Natural killer cell (primary cell): Measurements from ENCODE around the gene FGR. TPM values are rescaled to one million over a fixed set of nuclear protein-coding genes. Genes with fewer than 3 reads are reported as not detected.

Experiments
- ATAC-seq, 3 donors: fragments of 150-1000 bp in 2 of 3; fragments of 200-7000 bp in 1 of 3; cut with Tn5 transposase; 1 replicate in 1 of 3; 2 replicates in 2 of 3; pipeline ENCODE4 v1.10.0; 2021; ENCODE audit warnings: mild to moderate bottlenecking in 2 of 3, moderate library complexity in 2 of 3
- DNase-seq, 2 donors: peaks; one replicate each; pipeline versions ENCODE4 v3.0.0 to v3.0.0-alpha.2; 2013 to 2021; ENCODE audit warnings: mixed read lengths in 1 of 2
- H3K27ac ChIP-seq: one replicate; pipeline ENCODE4 v1.5.1; 2013; ENCODE audit warnings: mild to moderate bottlenecking, low read length
- H3K27me3 ChIP-seq: one replicate; pipeline ENCODE4 v1.6.1; 2013; ENCODE audit warnings: low read length; ENCODE audit not compliant: control insufficient read depth, insufficient read depth
- H3K36me3 ChIP-seq: one replicate; pipeline ENCODE4 v1.6.1; 2013; ENCODE audit warnings: low read length; ENCODE audit not compliant: control insufficient read depth, insufficient read depth
- H3K4me1 ChIP-seq: one replicate; pipeline ENCODE4 v1.6.1; 2013; ENCODE audit warnings: low read length; ENCODE audit not compliant: control insufficient read depth, insufficient read depth
- H3K4me3 ChIP-seq: one replicate; pipeline ENCODE4 v1.5.1; 2013; ENCODE audit warnings: low read length
- H3K9me3 ChIP-seq: one replicate; pipeline ENCODE4 v1.6.1; 2013; ENCODE audit warnings: low read length; ENCODE audit not compliant: control insufficient read depth, insufficient read depth
- H3K27ac Mint-ChIP-seq, 2 donors: one replicate each; pipeline ENCODE4 v1.8.0; 2022; ENCODE audit warnings: mild to moderate bottlenecking in 2 of 2, mixed read lengths in 2 of 2, moderate library complexity in 1 of 2
- H3K27me3 Mint-ChIP-seq, 2 donors: one replicate each; pipeline ENCODE4 v1.8.0; 2022; ENCODE audit warnings: low read depth in 2 of 2, mixed read lengths in 2 of 2
- H3K36me3 Mint-ChIP-seq: one replicate; pipeline ENCODE4 v1.8.0; 2022; ENCODE audit warnings: mixed read lengths
- H3K4me1 Mint-ChIP-seq, 2 donors: one replicate each; pipeline ENCODE4 v1.8.0; 2022; ENCODE audit warnings: mixed read lengths in 2 of 2
- H3K4me3 Mint-ChIP-seq: one replicate; pipeline ENCODE4 v1.8.0; 2022; ENCODE audit warnings: mild to moderate bottlenecking, moderate library complexity, mixed read lengths
- H3K9me3 Mint-ChIP-seq, 2 donors: one replicate each; pipeline ENCODE4 v1.8.0; 2022; ENCODE audit warnings: mixed read lengths in 2 of 2
- WGBS: methylation state at CpG from one replicate; pipeline ENCODE4 v1.1.7; 2013; ENCODE audit warnings: missing lambda C conversion rate; ENCODE audit not compliant: insufficient coverage; 5-methylcytosine and 5-hydroxymethylcytosine counted together
- intact Hi-C: fragments of 100-400 bp; cut with micrococcal nuclease; formaldehyde crosslinking; loops from one replicate; pipeline ENCODE4 v1.14.2; 2022
- total RNA-seq, 4 donors: library from RNA; stranded (reverse); fragments of 120-200 nt in 1 of 4; gene quantifications; one replicate each; pipeline versions ENCODE4 v1.2.3 to v1.2.4, GENCODE V29; 2013 to 2022
- TF ChIP-seq, protein P1 (sequence below): fragments of 200-600 bp; IDR thresholded peaks from one replicate; pipeline ENCODE4 v1.8.0; 2022; ENCODE audit warnings: antibody characterized with exemption

The FGR gene
- total RNA-seq, 3 donors from 2014 or later (not counting 1 experiment from before 2014, with no cell fraction given) = 353 to 452 (median 362) TPM

GRCh38 chr1:27570356-27570755, 64.6 kb downstream of the FGR start:
- Histone ChIP-seq H3K9me3 (no peaks in the 10 kb centered on the region), H3K4me1 (peaks cover 43% of the 10 kb centered on the region), H3K27me3 (no peaks in the 10 kb centered on the region), H3K27ac (no peak overlapping the region), H3K36me3 (no peaks in the 10 kb centered on the region), H3K4me3 (no peak overlapping the region)
- ATAC-seq = no peak
- intact Hi-C loops = no loop called here
- Mint-ChIP-seq H3K4me3 (no peak overlapping the region), H3K36me3 (no peaks in the 10 kb centered on the region), H3K9me3 (no peaks in the 10 kb centered on the region), H3K27me3 (no peaks in the 10 kb centered on the region), H3K4me1 (peaks cover 49 to 72% of the 10 kb centered on the region in 2 donors), H3K27ac (peak overlapping the region in 1 of 2 donors; percentile 91)
- no peak for DNase-seq
- TF ChIP-seq, protein P1, sequence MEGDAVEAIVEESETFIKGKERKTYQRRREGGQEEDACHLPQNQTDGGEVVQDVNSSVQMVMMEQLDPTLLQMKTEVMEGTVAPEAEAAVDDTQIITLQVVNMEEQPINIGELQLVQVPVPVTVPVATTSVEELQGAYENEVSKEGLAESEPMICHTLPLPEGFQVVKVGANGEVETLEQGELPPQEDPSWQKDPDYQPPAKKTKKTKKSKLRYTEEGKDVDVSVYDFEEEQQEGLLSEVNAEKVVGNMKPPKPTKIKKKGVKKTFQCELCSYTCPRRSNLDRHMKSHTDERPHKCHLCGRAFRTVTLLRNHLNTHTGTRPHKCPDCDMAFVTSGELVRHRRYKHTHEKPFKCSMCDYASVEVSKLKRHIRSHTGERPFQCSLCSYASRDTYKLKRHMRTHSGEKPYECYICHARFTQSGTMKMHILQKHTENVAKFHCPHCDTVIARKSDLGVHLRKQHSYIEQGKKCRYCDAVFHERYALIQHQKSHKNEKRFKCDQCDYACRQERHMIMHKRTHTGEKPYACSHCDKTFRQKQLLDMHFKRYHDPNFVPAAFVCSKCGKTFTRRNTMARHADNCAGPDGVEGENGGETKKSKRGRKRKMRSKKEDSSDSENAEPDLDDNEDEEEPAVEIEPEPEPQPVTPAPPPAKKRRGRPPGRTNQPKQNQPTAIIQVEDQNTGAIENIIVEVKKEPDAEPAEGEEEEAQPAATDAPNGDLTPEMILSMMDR = no peak
- WGBS = 95% methylated on average over 2 of the region's 2 CpGs

DNA sequence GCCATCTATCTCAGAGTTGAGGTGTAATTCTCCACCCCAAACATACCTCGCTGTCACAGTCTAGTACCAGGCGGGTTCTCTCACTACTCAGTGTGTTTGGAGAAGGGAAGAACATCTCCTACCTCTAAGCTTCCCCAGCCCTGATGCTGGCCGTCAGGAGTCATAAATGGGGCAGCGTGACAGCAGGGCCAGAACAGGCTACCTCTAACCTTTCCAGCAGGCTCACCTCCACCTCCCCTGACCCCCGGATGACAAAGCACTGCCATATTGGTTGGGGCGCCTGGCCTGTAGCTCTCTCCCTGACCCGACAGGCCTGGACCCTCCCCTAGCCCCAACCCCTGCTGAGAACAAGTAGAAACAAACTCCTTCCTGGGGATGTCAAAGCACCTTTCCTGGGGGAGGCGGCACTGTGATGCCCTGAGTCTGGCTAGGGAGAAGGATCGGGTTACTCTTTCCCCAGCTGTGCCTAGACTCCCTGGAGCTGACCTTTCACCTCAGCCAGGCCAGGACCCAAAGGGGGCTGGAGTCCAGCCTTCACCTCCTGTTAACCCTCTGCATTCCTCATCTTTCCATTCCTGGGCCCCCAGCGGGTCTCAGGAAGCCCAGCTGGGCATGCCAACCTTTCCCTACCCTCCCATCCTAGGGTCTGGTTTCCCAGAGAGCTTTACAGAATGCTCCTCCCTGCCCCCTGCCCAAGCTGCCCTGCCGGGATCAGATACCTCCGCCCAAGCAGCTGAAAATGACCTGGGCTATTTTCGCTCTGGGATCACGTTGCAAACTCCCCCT, 65.3 kb downstream of the FGR start:
- no peak overlapping the region for H3K4me3 ChIP-seq
- Mint-ChIP-seq H3K9me3 (no peaks in the 10 kb centered on the region), H3K4me1 (peaks cover 49 to 73% of the 10 kb centered on the region in 2 donors), H3K27ac (peak overlapping the region; percentile 77 to 91), H3K36me3 (no peaks in the 10 kb centered on the region), H3K27me3 (no peaks in the 10 kb centered on the region), H3K4me3 (peak overlapping the region; percentile 83)
- H3K36me3 ChIP-seq = no peaks in the 10 kb centered on the region
- ATAC-seq (no peak), DNase-seq (peak in 1 of 2 donors; percentile 44)
- H3K27ac ChIP-seq = peak overlapping the region; percentile 41
- no peaks in the 10 kb centered on the region for H3K27me3 ChIP-seq
- H3K4me1 ChIP-seq = peaks cover 43% of the 10 kb centered on the region
- no peaks in the 10 kb centered on the region for H3K9me3 ChIP-seq
- TF ChIP-seq, protein P1 = no peak
- WGBS = 92% methylated on average over 13 of the region's 14 CpGs
- intact Hi-C loops = no loop called here

DNA sequence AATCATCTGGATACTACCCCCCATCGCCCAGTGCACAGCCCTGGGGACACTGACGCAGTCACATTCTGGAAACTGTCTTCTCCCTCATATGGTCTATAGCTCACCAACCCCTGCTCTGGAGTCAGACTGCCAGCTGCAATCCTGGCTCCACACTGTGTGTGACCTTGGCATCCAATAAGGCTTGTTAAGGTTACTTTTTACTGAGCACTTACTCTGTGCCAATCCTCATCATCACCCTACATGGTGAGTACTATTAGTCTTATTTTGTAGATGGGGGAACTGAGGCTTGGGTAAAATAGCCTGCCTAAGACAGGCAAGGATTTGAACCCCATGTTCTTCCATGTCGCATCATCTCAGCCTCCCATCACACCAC, 65.9 kb downstream of the FGR start:
- peaks cover 50 to 74% of the 10 kb centered on the region in 2 donors for H3K4me1 Mint-ChIP-seq
- no peaks in the 10 kb centered on the region for H3K9me3 Mint-ChIP-seq
- intact Hi-C loops = no loop called here
- 75% methylated on average over 3 of the region's 3 CpGs for WGBS
- Histone ChIP-seq H3K4me3 (no peak overlapping the region), H3K36me3 (no peaks in the 10 kb centered on the region), H3K4me1 (peaks cover 46% of the 10 kb centered on the region), H3K27ac (peak overlapping the region; percentile 41), H3K27me3 (no peaks in the 10 kb centered on the region), H3K9me3 (no peaks in the 10 kb centered on the region)
- ATAC-seq = no peak
- TF ChIP-seq, protein P1 = no peak
- H3K27ac Mint-ChIP-seq = peak overlapping the region; percentile 77 to 91
- no peaks in the 10 kb centered on the region for H3K36me3 Mint-ChIP-seq
- no peaks in the 10 kb centered on the region for H3K27me3 Mint-ChIP-seq
- DNase-seq = peak in 1 of 2 donors; percentile 54
- peak overlapping the region; percentile 83 for H3K4me3 Mint-ChIP-seq
